GM18505 (cell line): ENCODE measurements around the gene BOLL.
A peak's percentile ranks its signal among the peaks of the same experiment; 100 is the strongest.

Experiments
- ATAC-seq: cut with Tn5 transposase; IDR thresholded peaks from one replicate; pipeline ENCODE4 v1.9.1; 2021; ENCODE audit not compliant: unreplicated experiment
- POLR2A ChIP-seq: IDR thresholded peaks from 4 replicates; pipeline ENCODE4 v1.6.1; 2011; ENCODE audit warnings: borderline replicate concordance; ENCODE audit not compliant: insufficient read depth, insufficient read length; ENCODE audit errors: extremely low read depth

BOLL gene

GRCh38 chr2:197804758-197805714, 19.9 kb upstream of the BOLL start:
- ATAC-seq: peak; percentile 38
- TF ChIP-seq POLR2A: no peak

GRCh38 chr2:197804049-197804757, 19.1 kb upstream of the BOLL start, which contains the start of gene PLCL1:
Gene PLCL1 (plus strand): TSS chr2:197804593.
- peak; percentile 100 for ATAC-seq
- no peak for TF ChIP-seq POLR2A

- peak; percentile 27 for ATAC-seq
- TF ChIP-seq POLR2A: no peak
Observed at GRCh38 chr2:197803033-197803444, 17.9 kb upstream of the BOLL start.

DNA sequence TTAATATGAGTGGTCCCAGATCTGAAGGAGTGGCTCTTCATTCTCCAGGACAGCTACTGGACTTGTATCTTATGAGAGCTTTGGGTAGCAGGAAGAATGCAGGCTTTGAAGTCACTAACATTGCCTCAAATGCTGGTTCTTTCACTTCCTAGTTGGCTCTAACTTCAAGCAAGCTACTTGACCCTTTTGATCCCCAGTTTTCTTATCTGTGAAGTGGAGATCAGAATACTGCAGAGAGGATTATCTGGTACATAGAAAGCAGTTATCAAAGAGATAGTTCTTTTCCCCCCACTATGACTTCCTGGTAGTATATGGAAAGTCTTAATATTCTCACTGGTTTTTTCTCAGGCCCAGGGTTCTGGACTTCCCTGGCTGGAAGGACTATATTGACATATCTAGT, 15.9 kb upstream of the BOLL start:
- ATAC-seq: no peak
- no peak for TF ChIP-seq POLR2A

- TF ChIP-seq POLR2A: no peak
- ATAC-seq: no peak
Observed at GRCh38 chr2:197800091-197800490, 15.0 kb upstream of the BOLL start.

DNA sequence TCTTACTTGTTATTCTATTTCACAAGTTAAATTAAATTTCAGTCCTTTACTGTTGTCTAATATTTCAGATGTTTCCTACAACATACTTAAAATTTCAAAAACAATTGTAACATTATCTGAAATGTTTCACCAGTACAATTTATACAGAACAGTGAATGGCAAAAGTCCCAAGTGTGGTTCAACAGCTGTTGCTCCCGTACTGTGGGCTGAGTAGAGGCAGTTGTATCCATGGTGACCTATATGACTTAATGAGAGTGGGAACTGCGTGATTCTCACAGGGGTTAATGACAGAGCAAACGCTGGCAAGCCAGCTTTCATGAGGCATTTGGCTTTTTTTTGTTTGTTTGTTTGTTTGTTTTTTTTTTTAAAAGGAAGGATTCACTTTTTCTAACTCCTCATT, 13.9 kb upstream of the BOLL start:
- no peak for ATAC-seq
- no peak for TF ChIP-seq POLR2A

- TF ChIP-seq POLR2A: no peak
- ATAC-seq: no peak
Observed at GRCh38 chr2:197798187-197798586, 13.1 kb upstream of the BOLL start.

GRCh38 chr2:197795277-197795676, 10.2 kb upstream of the BOLL start:
- no peak for ATAC-seq
- no peak for TF ChIP-seq POLR2A

GRCh38 chr2:197793456-197793855, 8.3 kb upstream of the BOLL start:
- TF ChIP-seq POLR2A: no peak
- ATAC-seq: no peak

DNA sequence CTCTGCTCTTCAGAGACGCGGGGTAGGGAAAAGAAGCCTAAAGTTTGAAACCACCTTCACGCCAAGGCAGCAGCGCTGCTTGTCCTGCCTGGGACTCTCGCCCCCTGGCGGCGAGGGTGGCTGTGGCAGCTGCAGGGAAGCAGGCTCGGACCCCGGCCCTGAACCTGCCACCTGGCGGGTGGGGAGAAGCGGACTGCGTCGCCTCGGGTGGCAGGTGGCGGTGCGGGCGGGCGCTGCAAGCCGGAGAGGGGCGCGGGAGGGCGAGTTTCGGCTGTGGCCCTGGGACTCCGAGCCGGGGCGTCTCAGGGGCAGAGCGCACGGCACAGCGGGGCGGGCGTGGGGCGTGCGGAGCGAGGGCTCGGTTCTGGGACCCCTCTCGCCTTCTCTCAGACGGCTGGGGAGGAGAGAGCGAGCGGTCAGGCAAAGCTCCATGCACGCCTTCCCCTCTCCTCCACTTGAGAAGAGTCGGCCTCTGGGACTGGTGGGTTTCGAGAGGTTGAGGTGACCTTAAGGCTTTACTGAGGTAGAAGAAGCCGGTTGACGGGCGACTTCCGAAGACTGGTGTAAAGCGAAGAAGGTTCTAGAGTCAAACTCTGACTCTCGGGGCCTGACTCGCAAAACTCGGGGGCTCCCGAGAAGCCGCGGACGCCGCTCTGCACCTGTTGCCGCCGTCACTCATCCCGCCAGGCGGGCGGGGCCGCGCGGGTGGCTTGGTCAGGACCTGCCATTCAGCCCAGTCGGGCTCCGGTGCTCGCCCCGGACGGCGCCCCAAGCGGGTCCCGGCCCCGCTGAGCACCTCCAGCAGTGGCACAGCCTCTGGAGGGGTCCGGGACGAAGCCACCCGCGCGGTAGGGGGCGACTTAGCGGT, 1.1 kb upstream of the BOLL start:
- TF ChIP-seq POLR2A: no peak

GRCh38 chr2:197782126-197782525, 3.0 kb downstream of the BOLL start:
- no peak for ATAC-seq
- TF ChIP-seq POLR2A: no peak

More for the DNA sequence above, 1.1 kb upstream of the BOLL start:
- peak; percentile 74 for ATAC-seq

DNA sequence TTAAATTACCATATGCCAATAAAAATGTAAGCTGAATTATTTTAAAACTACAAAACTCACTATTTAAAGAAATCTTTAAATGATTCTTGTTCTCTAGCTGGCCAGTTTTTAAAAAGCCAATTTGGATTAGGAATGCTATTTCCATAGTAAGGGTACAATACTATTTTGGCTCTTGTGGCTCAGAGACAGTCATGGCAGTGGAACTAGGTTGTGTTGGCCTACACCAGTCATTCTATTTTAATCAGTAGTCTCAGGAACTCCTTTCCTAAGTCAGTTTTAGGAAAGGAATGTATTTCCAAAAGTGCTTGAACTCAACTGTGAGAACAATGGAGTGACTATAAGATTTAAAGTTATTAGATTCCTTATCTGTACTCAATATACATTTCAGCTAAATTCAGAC, 5.9 kb downstream of the BOLL start:
- TF ChIP-seq POLR2A: no peak
- no peak for ATAC-seq

GRCh38 chr2:197777823-197778407, 7.2 kb downstream of the BOLL start:
- TF ChIP-seq POLR2A: no peak
- ATAC-seq: no peak

DNA sequence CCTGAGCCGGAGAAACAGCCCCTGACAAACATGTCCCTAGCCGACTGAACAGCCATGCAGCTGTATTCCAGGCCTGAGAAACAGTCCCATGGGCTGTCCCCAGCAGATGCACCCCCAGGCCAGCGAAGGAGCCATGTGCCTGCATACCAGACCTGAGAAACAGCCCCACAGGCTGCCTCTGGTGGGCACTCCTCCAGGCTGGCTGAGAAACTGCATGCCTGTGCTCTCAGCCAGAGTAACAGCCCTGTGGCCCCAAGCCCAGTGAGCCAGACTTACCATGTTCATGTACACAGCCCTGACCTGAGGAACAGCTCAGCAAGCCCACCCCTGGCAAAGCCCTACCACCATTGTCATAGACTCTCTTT, 24.8 kb downstream of the BOLL start:
- ATAC-seq: no peak
- TF ChIP-seq POLR2A: no peak
